Muscle layer of colon (tissue), 2 donors: ENCODE results near the gene NCBP2L.
"Not testable (repeated sequence)": the region's sequence is repeated elsewhere in the genome, so short reads cannot be mapped to it uniquely, and the experiment has no call there.

Experiments
- H3K27ac ChIP-seq: one replicate; pipeline ENCODE4 v1.7.0; 2013; ENCODE audit warnings: low read depth, mild to moderate bottlenecking, low read length, moderate library complexity
- H3K27me3 ChIP-seq, 2 donors: one replicate each; pipeline ENCODE4 v1.7.0; 2013; ENCODE audit warnings: low read length in 2 of 2, mild to moderate bottlenecking in 2 of 2; ENCODE audit not compliant: insufficient read depth in 2 of 2, control insufficient read depth in 1 of 2
- H3K36me3 ChIP-seq: one replicate; pipeline ENCODE4 v1.7.0; 2013; ENCODE audit warnings: mild to moderate bottlenecking, low read length; ENCODE audit not compliant: insufficient read depth
- H3K4me1 ChIP-seq: one replicate; pipeline ENCODE4 v1.7.0; 2013; ENCODE audit warnings: mild to moderate bottlenecking, low read length; ENCODE audit not compliant: insufficient read depth
- H3K4me3 ChIP-seq, 2 donors: one replicate each; pipeline ENCODE4 v1.7.0; 2013; ENCODE audit warnings: low read length in 2 of 2, low read depth in 1 of 2, mild to moderate bottlenecking in 1 of 2, moderate library complexity in 1 of 2
- H3K9ac ChIP-seq: one replicate; pipeline ENCODE4 v1.7.0; 2013; ENCODE audit warnings: low read length
- H3K9me3 ChIP-seq: one replicate; pipeline ENCODE4 v1.7.0; 2013; ENCODE audit warnings: mild to moderate bottlenecking, low read length
- donor health status: abdominal sarcoma.
- donor health status: Adenocarcinoma of cecum.

Gene NCBP2L

DNA sequence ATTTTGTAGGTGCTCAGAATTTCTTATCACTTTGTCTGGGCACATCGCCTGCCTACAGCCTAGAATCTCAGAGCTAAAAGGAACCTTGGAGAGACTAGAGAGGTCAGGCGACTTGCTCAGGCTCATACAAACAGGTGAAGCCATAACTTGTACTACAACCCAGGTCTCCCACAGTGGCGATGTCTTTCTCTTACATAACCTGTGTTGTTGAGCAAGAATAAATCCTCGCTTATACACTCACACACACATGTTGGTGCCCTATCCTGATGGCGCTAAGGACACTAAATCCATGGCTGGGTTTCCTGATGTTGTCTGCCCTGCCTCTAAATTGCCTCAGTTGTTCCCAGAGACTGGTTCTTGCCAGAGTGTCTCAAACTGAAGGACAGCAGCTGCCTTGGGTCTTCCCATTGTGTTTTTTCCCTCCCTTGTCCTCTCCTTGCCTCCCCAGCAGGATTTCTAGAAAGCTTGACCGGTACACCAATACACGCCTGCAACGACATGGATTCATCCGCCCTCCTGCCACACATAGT, 3.6 kb upstream of the NCBP2L start:
- Histone ChIP-seq H3K36me3 (no peaks in the 10 kb centered on the region), H3K9me3 (no peaks in the 10 kb centered on the region), H3K27ac (no peak overlapping the region), H3K27me3 (peaks cover 0 to 29% of the 10 kb centered on the region in 2 donors), H3K4me1 (no peaks in the 10 kb centered on the region), H3K9ac (no peak overlapping the region), H3K4me3 (peak overlapping the region in 1 of 2 donors; percentile 58)

DNA sequence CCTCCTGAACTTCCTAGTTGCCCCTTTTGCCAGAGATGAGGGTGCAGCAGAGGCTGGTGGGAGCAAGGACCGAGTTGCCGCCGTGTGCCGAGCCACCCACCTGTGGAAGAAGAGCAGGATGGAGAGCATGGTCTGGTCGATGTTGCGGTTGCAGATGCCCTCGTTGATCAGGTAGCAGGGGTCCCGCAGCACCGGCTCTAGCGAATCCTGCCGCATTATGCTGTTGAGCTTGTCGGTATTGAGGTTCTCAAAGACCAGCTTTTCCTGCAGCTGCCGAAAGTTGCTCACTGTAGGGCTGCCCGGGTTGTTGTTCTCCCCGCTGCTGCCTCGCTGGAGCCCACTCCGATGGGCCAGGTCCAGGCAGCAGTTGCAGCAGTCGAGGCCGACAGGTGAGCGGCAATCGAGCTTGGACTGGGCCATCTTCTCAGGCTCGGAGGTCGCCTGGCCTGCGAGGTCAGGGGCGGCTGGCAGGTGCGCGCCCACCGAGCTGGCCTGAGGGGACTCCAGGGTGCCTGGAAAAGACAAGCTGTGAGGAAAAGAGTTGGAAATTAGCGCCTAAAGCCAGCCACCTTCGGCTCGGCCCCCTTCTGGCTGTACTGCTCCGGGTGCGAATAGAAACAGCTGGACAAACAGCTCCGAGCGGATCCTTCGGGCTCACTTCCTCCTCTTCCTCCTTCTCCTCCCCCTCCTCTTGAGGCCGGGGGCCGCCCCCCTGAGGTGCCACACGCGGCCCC, 2.4 kb upstream of the NCBP2L start:
- H3K4me1 ChIP-seq: no peaks in the 10 kb centered on the region
- no peak overlapping the region for H3K9ac ChIP-seq
- H3K27ac ChIP-seq: peak overlapping the region; percentile 47

DNA sequence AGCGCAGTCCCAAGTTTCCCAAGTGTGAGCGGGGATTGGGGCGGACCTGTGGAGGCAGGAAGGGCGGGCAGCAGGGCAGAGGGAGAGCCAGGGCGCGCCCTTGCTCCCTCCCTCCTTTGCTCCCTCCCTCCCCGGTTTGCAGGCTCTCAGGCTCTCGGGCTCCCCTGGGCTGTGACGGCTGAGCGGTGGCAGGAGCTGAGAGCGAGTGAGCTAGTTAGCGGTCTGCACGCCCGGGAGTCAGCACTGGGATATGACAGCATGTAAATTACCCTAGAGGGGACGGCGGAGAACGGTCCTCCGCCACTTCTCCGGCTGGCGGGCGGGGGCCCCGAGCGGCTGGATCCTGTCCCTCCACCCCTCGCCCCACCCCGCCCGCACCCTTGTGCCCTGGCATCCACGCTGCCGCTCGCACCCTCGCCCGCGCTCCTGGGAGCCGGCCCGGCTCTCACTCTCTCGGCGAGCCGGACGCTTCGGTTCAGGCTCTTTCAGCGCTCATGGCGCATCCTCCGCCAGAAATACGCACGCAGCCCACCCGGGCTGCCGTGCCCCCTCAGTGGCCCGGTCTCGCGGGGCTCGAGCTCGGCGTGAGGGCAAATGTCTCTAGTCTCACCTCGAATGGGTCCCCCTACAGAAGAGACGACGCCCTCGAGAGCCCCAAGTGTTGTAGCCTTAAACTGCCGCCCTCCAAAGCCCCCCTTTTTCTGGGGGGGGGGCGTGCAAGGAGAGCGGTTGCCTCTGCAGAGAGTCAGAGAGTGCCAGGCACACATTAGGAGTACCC, 1.6 kb upstream of the NCBP2L start, which contains the start of gene TSC22D3:
TSC22D3 (minus strand) TSS at position 54 of the 778 bp plus-strand sequence. CDS start 368 bp downstream, outside the sequence.
- H3K4me3 ChIP-seq: peak within 1 kb of the TSS; percentile 44 to 58
- no peaks in the 10 kb centered on the region for H3K9me3 ChIP-seq
- H3K9ac ChIP-seq: peak within 1 kb of the TSS; percentile 44
- H3K36me3 ChIP-seq: no peaks in the 10 kb centered on the region
- peaks cover 0 to 33% of the 10 kb centered on the region in 2 donors for H3K27me3 ChIP-seq
- no peaks in the 10 kb centered on the region for H3K4me1 ChIP-seq
- H3K27ac ChIP-seq: peak within 1 kb of the TSS; percentile 47

More for the DNA sequence above, 2.4 kb upstream of the NCBP2L start:
- Histone ChIP-seq H3K36me3 (no peaks in the 10 kb centered on the region), H3K9me3 (no peaks in the 10 kb centered on the region), H3K4me3 (peak overlapping the region; percentile 44 to 58), H3K27me3 (peaks cover 0 to 29% of the 10 kb centered on the region in 2 donors)

DNA sequence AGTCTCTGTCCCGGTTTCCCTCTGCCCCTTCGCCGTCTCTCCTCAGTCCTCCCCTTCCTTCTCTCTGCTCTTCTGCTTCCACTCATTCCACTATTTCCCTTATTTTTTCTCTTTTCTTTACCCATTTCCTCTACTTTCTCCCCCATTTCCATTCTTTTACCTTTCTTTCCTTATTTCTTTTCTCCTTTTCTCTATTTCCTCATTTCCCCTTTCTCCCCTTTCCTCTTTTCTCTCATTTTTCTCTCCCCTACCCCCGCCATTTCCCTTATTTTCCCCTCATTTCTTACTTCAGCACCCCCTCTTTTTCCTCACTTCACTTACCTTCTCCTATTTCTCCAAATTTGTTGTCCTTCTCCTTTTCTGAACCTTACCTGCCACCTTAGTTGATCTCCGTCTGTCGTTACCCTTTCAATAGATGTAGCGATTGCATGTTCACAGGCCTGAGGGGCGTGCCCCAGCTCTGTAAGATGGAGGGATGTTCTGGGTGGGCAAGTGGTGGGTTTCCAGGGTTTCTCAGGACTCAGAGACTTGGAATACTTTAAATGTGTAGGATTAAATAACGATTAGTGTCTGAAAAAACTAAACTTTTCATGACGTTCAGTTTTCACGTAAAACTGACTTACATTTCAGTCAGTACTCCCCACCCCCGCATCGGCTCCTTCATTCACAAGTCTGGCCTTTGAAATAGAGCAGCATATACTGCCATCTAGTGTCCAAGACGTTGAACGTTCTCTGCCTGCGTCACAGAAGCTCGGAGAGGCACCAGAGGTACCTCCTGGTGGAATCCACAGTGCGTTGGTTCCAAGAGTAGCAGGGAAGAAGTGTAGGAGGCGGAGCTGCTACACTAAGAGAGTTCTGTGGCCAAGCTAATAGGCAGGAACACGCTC, 641 bp upstream of the NCBP2L start:
- Histone ChIP-seq H3K4me1 (no peaks in the 10 kb centered on the region), H3K4me3 (peak overlapping the region; percentile 44 to 58), H3K36me3 (no peaks in the 10 kb centered on the region), H3K9ac (peak overlapping the region; percentile 44), H3K27me3 (peaks cover 0 to 33% of the 10 kb centered on the region in 2 donors), H3K9me3 (no peaks in the 10 kb centered on the region), H3K27ac (peak overlapping the region; percentile 47)

DNA sequence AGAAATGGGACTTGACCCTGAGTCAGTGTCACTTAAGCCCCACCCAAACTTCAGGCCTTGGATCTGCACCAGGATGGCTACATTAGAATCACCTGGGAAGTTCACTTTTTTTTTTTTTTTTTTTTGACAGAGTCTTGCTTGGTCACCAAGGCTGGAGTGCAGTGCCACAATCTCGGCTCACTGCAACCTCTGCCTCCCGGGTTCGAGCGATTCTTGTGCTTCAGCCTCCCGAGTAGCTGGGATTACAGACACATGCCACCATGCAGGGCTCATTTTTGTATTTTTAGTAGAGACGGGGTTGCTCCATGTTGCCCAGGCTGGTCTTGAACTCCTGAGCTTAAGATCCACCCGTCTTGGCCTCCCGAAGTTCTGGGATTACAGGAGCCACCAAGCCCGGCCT, 3.0 kb downstream of the NCBP2L start:
- H3K27ac ChIP-seq: no peak overlapping the region
- peaks cover 0 to 26% of the 10 kb centered on the region in 2 donors for H3K27me3 ChIP-seq
- no peaks in the 10 kb centered on the region for H3K9me3 ChIP-seq
- H3K36me3 ChIP-seq: no peaks in the 10 kb centered on the region
- H3K4me3 ChIP-seq: no peak overlapping the region
- H3K4me1 ChIP-seq: no peaks in the 10 kb centered on the region
- no peak overlapping the region for H3K9ac ChIP-seq

DNA sequence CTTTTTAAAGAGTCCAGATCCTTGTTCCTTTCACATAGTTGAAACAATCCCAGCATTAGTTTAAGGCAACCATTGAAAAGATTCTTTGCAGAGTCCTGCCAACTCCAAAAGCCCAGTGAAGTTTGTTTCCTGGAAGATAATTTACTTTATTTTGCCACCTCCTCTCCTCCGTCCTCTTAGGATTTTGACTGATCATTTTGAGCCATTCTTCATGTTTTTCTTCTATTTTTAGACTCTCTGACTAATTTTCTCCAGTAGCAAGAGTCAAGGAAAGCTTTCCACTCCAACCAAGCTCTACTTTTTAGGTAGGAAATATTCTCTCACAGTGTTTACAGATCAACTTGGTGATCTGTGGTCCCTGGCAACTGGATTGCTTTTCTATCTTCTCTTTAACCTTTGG, 10.3 kb downstream of the NCBP2L start:
- H3K4me3 ChIP-seq: no peak overlapping the region
- no peaks in the 10 kb centered on the region for H3K36me3 ChIP-seq
- no peaks in the 10 kb centered on the region for H3K9me3 ChIP-seq
- H3K27ac ChIP-seq: no peak overlapping the region
- peaks cover 3% of the 10 kb centered on the region for H3K4me1 ChIP-seq
- H3K27me3 ChIP-seq: peaks cover 0 to 3% of the 10 kb centered on the region in 2 donors
- no peak overlapping the region for H3K9ac ChIP-seq

DNA sequence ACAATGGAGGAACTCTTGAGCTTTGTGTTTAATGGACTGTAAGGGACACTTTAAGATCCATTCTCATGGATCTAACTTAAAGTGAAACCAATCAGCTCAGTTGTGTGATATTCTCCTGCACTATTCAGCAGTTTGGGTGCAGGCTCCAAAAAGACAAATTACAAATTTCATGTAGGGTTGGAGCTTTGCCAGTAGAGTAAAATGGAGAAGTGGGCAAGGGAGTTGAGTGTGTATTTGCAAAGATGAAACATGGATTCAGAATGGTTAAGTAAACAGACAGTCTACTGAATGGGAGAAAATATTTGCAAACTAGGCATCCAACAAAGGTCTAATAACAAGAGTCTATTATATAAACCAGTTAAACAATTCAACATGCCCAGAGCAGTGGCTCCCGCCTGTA, 26.9 kb downstream of the NCBP2L start:
- peaks cover 7% of the 10 kb centered on the region in 2 donors for H3K27me3 ChIP-seq

DNA sequence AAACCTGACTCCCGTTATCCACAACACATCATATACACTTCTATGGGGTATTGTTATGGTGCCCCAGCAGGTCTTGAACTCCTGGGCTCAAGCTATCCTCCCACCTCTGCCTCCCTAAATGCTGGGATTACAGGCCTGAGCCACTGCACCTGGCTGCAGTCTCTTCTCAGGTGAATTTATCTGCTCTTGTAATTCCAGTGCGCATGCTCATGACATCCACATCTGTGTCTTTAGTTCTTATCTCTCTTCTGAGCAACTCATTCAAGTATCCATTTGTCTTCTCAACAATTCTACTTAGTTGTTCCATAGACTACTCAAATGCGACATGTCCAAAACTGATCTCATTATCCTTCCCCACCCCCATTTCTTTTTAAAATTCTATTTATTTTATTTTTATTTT, 27.6 kb downstream of the NCBP2L start:
- Histone ChIP-seq H3K9me3 (peaks cover 6% of the 10 kb centered on the region), H3K4me1 (no peaks in the 10 kb centered on the region), H3K27ac (no peak overlapping the region), H3K9ac (no peak overlapping the region), H3K4me3 (no peak overlapping the region), H3K36me3 (no peaks in the 10 kb centered on the region), H3K27me3 (peaks cover under 1 to 7% of the 10 kb centered on the region in 2 donors)

More for the DNA sequence above, 26.9 kb downstream of the NCBP2L start:
- Histone ChIP-seq H3K4me3 (no peak overlapping the region), H3K36me3 (no peaks in the 10 kb centered on the region), H3K9ac (no peak overlapping the region), H3K27ac (no peak overlapping the region), H3K9me3 (peaks cover 6% of the 10 kb centered on the region), H3K4me1 (no peaks in the 10 kb centered on the region)

DNA sequence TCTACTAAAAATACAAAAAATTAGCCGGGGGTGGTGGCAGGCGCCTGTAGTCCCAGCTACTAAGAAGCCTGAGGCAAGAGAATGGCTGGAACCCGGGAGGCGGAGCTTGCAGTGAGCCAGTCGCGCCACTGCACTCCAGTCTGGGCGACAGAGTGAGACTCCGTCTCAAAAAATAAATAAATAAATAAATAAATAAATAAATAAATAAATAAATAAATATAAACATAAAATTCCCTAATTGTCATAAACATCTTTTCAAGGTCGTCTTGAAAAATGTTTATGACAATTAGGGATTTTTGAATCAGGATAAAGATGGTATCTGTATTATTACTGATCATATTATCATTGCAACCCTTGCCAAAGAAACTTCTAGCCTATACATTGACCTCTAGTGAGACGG, 32.5 kb downstream of the NCBP2L start:
- not testable (repeated sequence) for H3K4me3 ChIP-seq, H3K4me1 ChIP-seq, H3K27ac ChIP-seq, H3K9ac ChIP-seq, H3K27me3 ChIP-seq, H3K9me3 ChIP-seq, H3K36me3 ChIP-seq

DNA sequence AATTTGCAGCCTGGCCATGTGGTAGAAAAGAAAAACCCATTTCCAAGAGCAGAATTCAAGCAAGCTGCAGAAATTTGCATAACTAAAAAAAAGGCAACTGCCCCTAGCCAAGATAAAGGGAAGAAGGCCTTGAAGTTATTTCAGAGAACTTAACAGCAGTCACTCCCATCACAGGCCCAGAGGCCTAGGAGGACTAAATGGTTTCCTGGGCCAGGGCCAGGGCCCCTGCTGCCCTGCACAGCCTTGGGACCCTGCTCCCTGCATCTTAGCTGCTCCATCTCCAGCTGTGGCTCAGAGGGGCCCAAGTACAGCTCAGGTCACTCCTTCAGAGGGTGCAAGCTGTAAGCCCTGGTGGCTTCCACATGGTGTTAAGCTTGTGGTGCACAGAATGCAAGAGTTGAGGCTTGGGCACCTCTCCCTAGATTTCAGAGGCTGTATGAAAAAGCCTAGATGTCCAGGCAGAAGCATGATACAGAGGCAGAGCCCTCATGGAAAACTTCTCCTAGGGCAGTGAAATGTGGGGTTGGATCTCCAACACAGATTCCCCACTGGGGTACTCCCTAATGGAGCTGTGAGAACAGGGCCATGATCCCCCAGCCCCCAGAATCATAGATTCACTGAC, 41.5 kb downstream of the NCBP2L start:
- no peak overlapping the region for H3K27ac ChIP-seq
- H3K4me3 ChIP-seq: no peak overlapping the region
- no peaks in the 10 kb centered on the region for H3K4me1 ChIP-seq
- no peaks in the 10 kb centered on the region for H3K27me3 ChIP-seq
- no peaks in the 10 kb centered on the region for H3K36me3 ChIP-seq
- no peaks in the 10 kb centered on the region for H3K9me3 ChIP-seq
- no peak overlapping the region for H3K9ac ChIP-seq
